ENCODE measurements around the gene RGS14.

DNA sequence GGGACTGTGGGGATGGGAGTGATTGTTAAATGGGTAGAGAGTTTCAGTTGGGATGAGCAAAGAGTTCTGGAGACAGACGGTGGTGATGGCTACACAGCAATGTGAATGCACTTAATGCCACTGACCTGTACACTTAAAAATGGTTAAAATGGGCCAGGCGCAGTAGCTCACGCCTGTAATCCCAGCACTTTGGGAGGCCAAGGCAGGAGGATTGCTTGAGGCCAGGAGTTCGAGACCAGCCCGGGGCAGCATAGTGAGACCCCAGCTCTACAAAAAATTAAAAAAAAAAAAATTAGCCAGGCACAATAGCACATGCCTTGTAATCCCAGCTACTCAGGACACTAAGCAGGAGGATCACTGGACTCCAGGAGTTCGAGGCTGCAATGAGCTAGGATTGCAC is 13.9 kb upstream of the RGS14 start:
- TF ChIP-seq, protein P1, sequence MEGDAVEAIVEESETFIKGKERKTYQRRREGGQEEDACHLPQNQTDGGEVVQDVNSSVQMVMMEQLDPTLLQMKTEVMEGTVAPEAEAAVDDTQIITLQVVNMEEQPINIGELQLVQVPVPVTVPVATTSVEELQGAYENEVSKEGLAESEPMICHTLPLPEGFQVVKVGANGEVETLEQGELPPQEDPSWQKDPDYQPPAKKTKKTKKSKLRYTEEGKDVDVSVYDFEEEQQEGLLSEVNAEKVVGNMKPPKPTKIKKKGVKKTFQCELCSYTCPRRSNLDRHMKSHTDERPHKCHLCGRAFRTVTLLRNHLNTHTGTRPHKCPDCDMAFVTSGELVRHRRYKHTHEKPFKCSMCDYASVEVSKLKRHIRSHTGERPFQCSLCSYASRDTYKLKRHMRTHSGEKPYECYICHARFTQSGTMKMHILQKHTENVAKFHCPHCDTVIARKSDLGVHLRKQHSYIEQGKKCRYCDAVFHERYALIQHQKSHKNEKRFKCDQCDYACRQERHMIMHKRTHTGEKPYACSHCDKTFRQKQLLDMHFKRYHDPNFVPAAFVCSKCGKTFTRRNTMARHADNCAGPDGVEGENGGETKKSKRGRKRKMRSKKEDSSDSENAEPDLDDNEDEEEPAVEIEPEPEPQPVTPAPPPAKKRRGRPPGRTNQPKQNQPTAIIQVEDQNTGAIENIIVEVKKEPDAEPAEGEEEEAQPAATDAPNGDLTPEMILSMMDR (IDR thresholded peaks at IDR 0.05) = no peak
- TF ChIP-seq POLR2A (IDR thresholded peaks at IDR 0.05; ENCODE audit: low read depth) = no peak
